ENCODE data around the gene USP48. TPM values are rescaled to one million over a fixed set of nuclear protein-coding genes. Genes with fewer than 3 reads are reported as not detected.

The USP48 gene
- total and polyA plus RNA-seq, 7 donors: 12.6 to 77.0 (median 47.1) TPM

DNA sequence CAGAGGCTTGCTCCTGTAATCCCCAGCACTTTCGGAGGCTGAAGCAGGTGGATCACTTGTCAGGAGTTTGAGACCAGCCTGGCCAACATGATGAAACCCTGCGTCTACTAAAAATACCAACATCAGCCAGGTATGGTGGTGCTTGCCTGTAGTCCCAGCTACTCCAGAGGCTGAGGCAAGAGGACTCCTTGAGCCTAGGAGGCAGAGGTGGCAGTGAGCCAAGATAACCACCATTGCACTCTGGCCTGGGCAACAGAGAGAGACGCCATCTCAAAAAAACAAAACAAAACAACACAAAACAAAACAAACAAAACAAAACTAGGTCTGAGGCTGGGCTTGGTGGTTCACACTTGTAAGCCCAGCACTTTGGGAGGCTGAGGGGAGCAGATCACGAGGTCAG is 75.1 kb downstream of the USP48 start:
- WGBS, 2 donors: 91 to 94% methylated on average over 4 of the region's 4 CpGs
- Histone ChIP-seq H3K9me3 (no peaks in the 10 kb centered on the region), H3K4me3 (no peak overlapping the region), H3K27me3 (no peaks in the 10 kb centered on the region), H3K4me1 (no peaks in the 10 kb centered on the region), H3K36me3 (peaks cover 0 to 89% (median 24%) of the 10 kb centered on the region in 4 donors), H3K27ac (no peak overlapping the region)
- intact Hi-C loops (cut with DNase I): no loop called here
- TF ChIP-seq POLR2AphosphoS5 (IDR thresholded peaks at IDR 0.05) (no peak), POLR2A (IDR thresholded peaks at IDR 0.05) (no peak), EP300 (IDR thresholded peaks at IDR 0.05) (no peak)
- TF ChIP-seq, protein P1, sequence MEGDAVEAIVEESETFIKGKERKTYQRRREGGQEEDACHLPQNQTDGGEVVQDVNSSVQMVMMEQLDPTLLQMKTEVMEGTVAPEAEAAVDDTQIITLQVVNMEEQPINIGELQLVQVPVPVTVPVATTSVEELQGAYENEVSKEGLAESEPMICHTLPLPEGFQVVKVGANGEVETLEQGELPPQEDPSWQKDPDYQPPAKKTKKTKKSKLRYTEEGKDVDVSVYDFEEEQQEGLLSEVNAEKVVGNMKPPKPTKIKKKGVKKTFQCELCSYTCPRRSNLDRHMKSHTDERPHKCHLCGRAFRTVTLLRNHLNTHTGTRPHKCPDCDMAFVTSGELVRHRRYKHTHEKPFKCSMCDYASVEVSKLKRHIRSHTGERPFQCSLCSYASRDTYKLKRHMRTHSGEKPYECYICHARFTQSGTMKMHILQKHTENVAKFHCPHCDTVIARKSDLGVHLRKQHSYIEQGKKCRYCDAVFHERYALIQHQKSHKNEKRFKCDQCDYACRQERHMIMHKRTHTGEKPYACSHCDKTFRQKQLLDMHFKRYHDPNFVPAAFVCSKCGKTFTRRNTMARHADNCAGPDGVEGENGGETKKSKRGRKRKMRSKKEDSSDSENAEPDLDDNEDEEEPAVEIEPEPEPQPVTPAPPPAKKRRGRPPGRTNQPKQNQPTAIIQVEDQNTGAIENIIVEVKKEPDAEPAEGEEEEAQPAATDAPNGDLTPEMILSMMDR (IDR thresholded peaks at IDR 0.05): no peak
- DNase-seq: no peak

DNA sequence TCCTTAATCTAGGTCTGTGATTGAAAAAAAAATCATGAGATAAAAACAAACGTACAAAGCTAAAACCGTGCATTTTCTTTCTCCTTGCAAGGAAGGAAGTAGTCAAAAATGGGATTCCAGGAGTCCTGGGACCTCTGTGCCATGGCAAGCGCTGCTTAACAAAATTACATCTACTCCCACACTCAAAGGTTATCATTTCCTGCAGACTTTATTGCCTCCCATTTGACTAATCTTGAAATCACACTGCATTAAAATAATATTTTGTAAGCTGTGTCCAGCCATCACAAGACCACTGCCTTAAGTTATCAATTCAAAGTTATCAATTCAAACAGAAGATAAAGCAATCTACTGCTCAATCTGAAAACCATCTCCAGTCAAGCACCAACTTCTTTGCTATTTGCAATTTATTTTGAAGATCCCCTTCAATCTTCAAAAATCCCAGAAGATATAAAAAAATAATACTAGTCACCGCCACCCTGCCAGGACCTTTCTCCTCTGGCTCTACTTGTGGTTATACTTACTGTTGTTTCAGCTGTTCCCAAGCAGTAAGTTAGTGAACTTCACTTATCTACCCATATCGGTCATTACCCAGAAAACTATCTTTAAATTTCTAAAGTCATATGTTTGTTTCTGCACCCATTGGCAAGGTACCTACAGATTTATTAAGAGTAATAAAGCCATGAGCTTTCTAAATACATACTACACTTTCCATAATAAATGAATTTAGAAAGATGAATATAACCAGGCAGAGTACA is 75.7 kb downstream of the USP48 start:
- 85 to 87% methylated on average over 5 of the region's 5 CpGs for WGBS, 2 donors
- DNase-seq: no peak
- H3K36me3 ChIP-seq: peaks cover 0 to 91% (median 28%) of the 10 kb centered on the region in 4 donors
- no peaks in the 10 kb centered on the region for H3K9me3 ChIP-seq
- H3K4me1 ChIP-seq: no peaks in the 10 kb centered on the region
- H3K27me3 ChIP-seq: no peaks in the 10 kb centered on the region
- no peak overlapping the region for H3K4me3 ChIP-seq
- no peak for TF ChIP-seq EP300 (IDR thresholded peaks at IDR 0.05)
- TF ChIP-seq POLR2AphosphoS5 (IDR thresholded peaks at IDR 0.05): no peak
- TF ChIP-seq, protein P1 (IDR thresholded peaks at IDR 0.05): no peak
- no peak for TF ChIP-seq POLR2A (IDR thresholded peaks at IDR 0.05)
- no peak overlapping the region for H3K27ac ChIP-seq
- intact Hi-C loops (cut with DNase I): no loop called here

DNA sequence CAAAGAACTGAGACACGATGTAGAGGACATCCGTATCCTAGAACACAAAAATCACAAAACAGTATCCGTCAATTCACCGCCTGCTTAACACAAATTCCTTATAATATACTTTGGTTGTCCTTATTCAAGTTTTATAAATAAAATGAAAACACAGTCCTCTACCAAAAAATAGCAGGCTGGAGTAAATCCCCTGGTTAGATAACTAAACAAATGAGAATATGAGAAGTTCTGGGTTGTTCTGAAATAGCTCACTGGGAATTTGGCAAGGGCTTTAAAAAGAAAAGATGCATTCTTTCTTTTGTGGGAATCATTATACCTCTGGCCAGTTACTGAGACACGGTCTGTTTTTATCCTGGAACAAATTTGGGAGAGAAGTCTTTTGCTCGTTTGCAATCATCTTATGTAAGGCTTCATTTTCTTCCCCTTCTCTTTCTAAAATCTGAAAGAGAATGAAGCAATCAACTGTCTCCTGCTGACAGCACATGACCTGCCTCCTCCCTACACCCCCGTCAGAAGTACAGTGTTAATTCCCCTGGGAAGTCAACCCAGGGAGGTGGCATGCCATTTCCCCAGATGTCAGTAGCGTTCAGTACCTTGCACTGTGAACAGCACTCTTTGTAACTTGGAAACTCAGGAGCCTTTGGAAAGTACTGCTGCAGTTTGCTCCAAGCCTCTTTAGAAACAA is 76.7 kb downstream of the USP48 start:
- Histone ChIP-seq H3K27me3 (no peaks in the 10 kb centered on the region), H3K36me3 (peaks cover 0 to 91% (median 24%) of the 10 kb centered on the region in 4 donors), H3K9me3 (no peaks in the 10 kb centered on the region), H3K4me3 (no peak overlapping the region), H3K4me1 (no peaks in the 10 kb centered on the region), H3K27ac (no peak overlapping the region)
- WGBS, 2 donors: 80 to 81% methylated on average over 8 of the region's 8 CpGs
- TF ChIP-seq POLR2A (IDR thresholded peaks at IDR 0.05) (no peak), POLR2AphosphoS5 (IDR thresholded peaks at IDR 0.05) (no peak), EP300 (IDR thresholded peaks at IDR 0.05) (no peak)
- TF ChIP-seq, protein P1 (IDR thresholded peaks at IDR 0.05): no peak
- intact Hi-C loops (cut with DNase I): no loop called here
- no peak for DNase-seq

DNA sequence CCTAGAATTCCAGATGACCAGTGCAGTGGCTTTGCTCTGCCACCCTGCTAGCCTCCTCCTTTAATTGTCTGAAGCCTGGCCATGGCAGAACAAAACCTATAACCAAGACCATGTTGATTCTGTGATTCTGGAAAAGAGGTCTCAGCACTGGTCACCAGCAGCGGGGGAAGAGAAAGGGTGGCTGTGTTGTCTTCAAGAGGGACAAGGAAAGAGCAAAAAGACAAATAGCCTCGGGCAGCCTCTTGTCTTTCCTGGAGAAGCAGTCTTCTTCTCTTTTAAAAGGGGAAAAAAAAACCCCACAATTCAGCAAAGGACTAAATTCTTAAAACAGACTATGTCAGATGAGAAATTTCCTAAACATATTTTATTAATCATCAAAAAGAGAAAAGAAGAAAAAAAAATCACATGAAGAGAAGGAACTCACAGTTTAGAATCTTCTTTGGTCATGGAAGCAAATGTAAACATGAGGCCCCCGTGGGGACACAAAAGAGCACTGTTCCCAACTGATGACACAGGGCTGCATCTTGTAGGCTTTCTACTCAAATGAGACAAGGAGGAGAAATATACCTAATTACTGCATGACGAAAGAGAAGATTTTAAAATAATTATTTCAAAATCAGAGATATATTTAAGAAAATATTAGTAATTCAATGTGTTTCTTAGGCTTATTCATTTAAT is 77.5 kb downstream of the USP48 start:
- 76 to 81% methylated on average over 4 of the region's 4 CpGs for WGBS, 2 donors
- H3K36me3 ChIP-seq: peaks cover 0 to 94% (median 28%) of the 10 kb centered on the region in 4 donors
- H3K27ac ChIP-seq: no peak overlapping the region

More for the DNA sequence above, 77.5 kb downstream of the USP48 start:
- Histone ChIP-seq H3K27me3 (no peaks in the 10 kb centered on the region), H3K4me3 (no peak overlapping the region), H3K9me3 (no peaks in the 10 kb centered on the region), H3K4me1 (no peaks in the 10 kb centered on the region)
- DNase-seq: no peak
- intact Hi-C loops (cut with DNase I): no loop called here
- TF ChIP-seq EP300 (IDR thresholded peaks at IDR 0.05): no peak
- no peak for TF ChIP-seq POLR2A (IDR thresholded peaks at IDR 0.05)
- TF ChIP-seq, protein P1 (IDR thresholded peaks at IDR 0.05): no peak
- TF ChIP-seq POLR2AphosphoS5 (IDR thresholded peaks at IDR 0.05): no peak
